K562 (cell line): ENCODE data around the gene UNC80. TPM values are rescaled to one million over a fixed set of nuclear protein-coding genes. Genes with fewer than 3 reads are reported as not detected.

ENCODE experiments used
- ATAC-seq: fragments of 200-7000 bp; cut with Tn5 transposase; 3 replicates; pipeline ENCODE4 v1.9.1; 2020; ENCODE audit warnings: moderate library complexity
- BruUV-seq: library from RNA; stranded (reverse); fragments of 400-500 nt; replicated peaks from 2 replicates; lab custom pipeline; 2021; lab: Mats Ljungman, UMichigan
- CTCF ChIA-PET: fragments of 300-600 bp; formaldehyde crosslinking; extraction: SDS; loops from one replicate; lab custom pipeline; 2021; ENCODE audit warnings: low intra/inter-chr PET ratio; lab: Yijun Ruan, JAX
- POLR2A ChIA-PET: fragments of 300-600, 350-650 bp; sonication (Branson Sonifier 250); formaldehyde crosslinking; extraction: SDS; loops from one replicate; lab custom pipeline; 2021; ENCODE audit warnings: antibody characterized with exemption, inconsistent platforms; lab: Yijun Ruan, JAX
- DNase-seq, 4 experiments: peaks; one replicate each; pipeline versions ENCODE4 v3.0.0 to v3.0.0-alpha.2; 2011 to 2018; ENCODE audit warnings: low spot score in 3 of 4, mixed read lengths in 3 of 4; ENCODE audit errors: extremely low read depth in 1 of 4
- FAIRE-seq: peaks from 2 replicates; lab custom pipeline; 2011; peaks lifted over from hg19 to GRCh38; lab: Jason Lieb, UNC
- H2AFZ ChIP-seq: 2 replicates; pipeline ENCODE4 v1.6.0; 2011; ENCODE audit warnings: low read depth, low read length, control low read depth, inconsistent platforms
- H3K27ac ChIP-seq: fragments of 200-600 bp; 3 replicates; pipeline ENCODE4 v1.8.0; 2011; ENCODE audit warnings: low read depth, mild to moderate bottlenecking, control low read depth, inconsistent platforms, low read length, moderate library complexity, mixed read lengths; ENCODE audit errors: extremely low read depth
- H3K27me3 ChIP-seq, 2 experiments: fragments of 300-600 bp in 1 of 2; 2 replicates in 1 of 2; 3 replicates in 1 of 2; pipeline versions ENCODE4 v1.6.0 to v1.8.0; 2011; ENCODE audit warnings: inconsistent platforms in 2 of 2, low read length in 2 of 2, mild to moderate bottlenecking in 1 of 2, mixed read lengths in 1 of 2, moderate library complexity in 1 of 2; ENCODE audit not compliant: control insufficient read depth in 2 of 2, insufficient read depth in 2 of 2
- H3K36me3 ChIP-seq: fragments of 300-600 bp; 3 replicates; pipeline ENCODE4 v1.8.0; 2011; ENCODE audit warnings: mild to moderate bottlenecking, low read length, inconsistent platforms; ENCODE audit not compliant: control insufficient read depth, insufficient read depth
- H3K4me1 ChIP-seq, 2 experiments: fragments of 200-600 bp in 1 of 2; replicated peaks in 1 of 2; 2 replicates in 1 of 2; 3 replicates in 1 of 2; pipeline versions ENCODE4 v1.5.1 to v1.8.0; 2011; ENCODE audit warnings: inconsistent platforms in 2 of 2, low read length in 2 of 2, mild to moderate bottlenecking in 1 of 2, mixed read lengths in 1 of 2, moderate library complexity in 1 of 2; ENCODE audit not compliant: control insufficient read depth in 2 of 2, insufficient read depth in 2 of 2
- H3K4me2 ChIP-seq: 2 replicates; pipeline ENCODE4 v1.6.1; 2011; ENCODE audit warnings: low read length, control low read depth, inconsistent platforms, mixed read lengths; ENCODE audit not compliant: insufficient read depth
- H3K4me3 ChIP-seq: fragments of 200-600 bp; sonication (generic), shearing (Covaris generic); 2 replicates; pipeline ENCODE4 v1.5.1; 2016; ENCODE audit warnings: control low read depth, inconsistent platforms
- H3K79me2 ChIP-seq: fragments of 200-600 bp; 3 replicates; pipeline ENCODE4 v1.8.0; 2011; ENCODE audit warnings: low read length, inconsistent platforms; ENCODE audit not compliant: control insufficient read depth, insufficient read depth
- H3K9ac ChIP-seq, 2 experiments: 2 replicates each; pipeline versions ENCODE4 v1.6.0 to v1.6.1; 2011; ENCODE audit warnings: low read depth in 2 of 2, low read length in 2 of 2, control low read depth in 1 of 2, inconsistent platforms in 1 of 2, mild to moderate bottlenecking in 1 of 2, mixed read lengths in 1 of 2; ENCODE audit not compliant: insufficient read depth in 1 of 2
- H3K9me1 ChIP-seq: one replicate; pipeline ENCODE4 v1.6.0; 2011; ENCODE audit warnings: inconsistent platforms, mild to moderate bottlenecking, low read length, moderate library complexity; ENCODE audit not compliant: control insufficient read depth, insufficient read depth
- H3K9me3 ChIP-seq: replicated peaks from 2 replicates; pipeline ENCODE4 v1.5.1; 2011; ENCODE audit warnings: low read depth, low read length, inconsistent platforms; ENCODE audit not compliant: control insufficient read depth, insufficient read depth
- H4K20me1 ChIP-seq: replicated peaks from 2 replicates; pipeline ENCODE4 v1.6.1; 2011; ENCODE audit warnings: low read length, inconsistent platforms, mixed read lengths; ENCODE audit not compliant: control insufficient read depth, insufficient read depth
- ARNT ChIP-seq, 2 experiments: fragments of 450-650 bp; IDR thresholded peaks; 2 replicates each; pipeline ENCODE4 v1.6.1; 2016; ENCODE audit warnings: mild to moderate bottlenecking in 1 of 2
- CHAMP1 ChIP-seq: fragments of 450-650 bp; IDR thresholded peaks from 2 replicates; pipeline ENCODE4 v1.6.1; 2016; ENCODE audit warnings: mild to moderate bottlenecking
- LARP7 ChIP-seq: fragments of 450-650 bp; IDR thresholded peaks from 2 replicates; pipeline ENCODE4 v1.6.1; 2016
- PHB2 ChIP-seq: fragments of 450-650 bp; IDR thresholded peaks from 2 replicates; pipeline ENCODE4 v1.6.1; 2017; ENCODE audit warnings: low read depth
- POLR3G ChIP-seq: IDR thresholded peaks from 2 replicates; pipeline ENCODE4 v1.6.1; 2011; ENCODE audit not compliant: insufficient read length, insufficient replicate concordance; ENCODE audit errors: extremely low read depth
- ZNF197 ChIP-seq: fragments of 200-800 bp; sonication (Bioruptor generic); IDR thresholded peaks from 2 replicates; pipeline ENCODE4 v1.6.1; 2016; ENCODE audit warnings: low read depth, missing genetic modification characterization, missing compliant biosample characterization
- WGBS: fragments of 100-300 bp; shearing (Covaris generic); methylation state at CpG from one replicate; pipeline ENCODE4 v1.1.6; 2016; ENCODE audit warnings: low coverage, mixed read lengths; ENCODE audit not compliant: insufficient coverage; ENCODE audit errors: missing lambda C conversion rate; 5-methylcytosine and 5-hydroxymethylcytosine counted together
- in situ Hi-C: fragments of 300-500 bp; cut with MboI; formaldehyde crosslinking; loops from 4 replicates; pipeline ENCODE4 v1.15.0; 2018; ENCODE audit warnings: inconsistent platforms, mixed read lengths
- intact Hi-C: fragments of 100-400 bp; cut with micrococcal nuclease; formaldehyde crosslinking; loops from 2 replicates; pipeline ENCODE4 v1.14.2; 2022
- polyA plus RNA-seq, 8 experiments: library from polyadenylated mRNA; depleted of rRNA in 4 of 8; stranded (reverse) in 5 of 8; unstranded in 3 of 8; fragments of >200 nt; fragmentation: Nextera tagmentation in 2 of 8; fragmentation: Illumina TruSeq in 1 of 8; extraction: Ambion mirVana in 2 of 8; extraction: Trizol in 1 of 8; gene quantifications; 2 replicates each; pipeline versions ENCODE4 v1.2.1 to v1.2.3, GENCODE V29; 2011 to 2014; ENCODE audit warnings: inconsistent platforms in 1 of 8, missing spikeins in 1 of 8
- total RNA-seq, 7 experiments: library from RNA; depleted of rRNA in 6 of 7; stranded (reverse); fragments of >200 nt in 6 of 7; fragmentation: Illumina TruSeq in 2 of 7; extraction: Trizol in 2 of 7; gene quantifications; 2 replicates each; pipeline versions ENCODE4 v1.2.1 to v1.2.3, GENCODE V29; 2011 to 2021; ENCODE audit warnings: low replicate concordance in 1 of 7

The UNC80 gene
- total and polyA plus RNA-seq, 9 of the 15 experiments (the other 6 are each of a cell fraction or from before 2014, with no cell fraction given): under 0.01 to 0.04 (median 0.01) TPM; not detected in 5

GRCh38 chr2:209938906-209939305 is 167.3 kb downstream of the UNC80 start (continued):
- TF ChIP-seq POLR3G (no peak), ARNT (IDR thresholded peaks at IDR 0.05) (no peak)

- TF ChIP-seq PHB2 (no peak), LARP7 (no peak), CHAMP1 (no peak), ZNF197 (CRISPR knock-in tag) (no peak)
- FAIRE-seq (no peak), DNase-seq (no peak), ATAC-seq (no peak)
- H3K27ac ChIP-seq: no peak overlapping the region
- H3K27me3 ChIP-seq: no peaks in the 10 kb centered on the region
- WGBS: 0% methylated on average over 6 of the region's 6 CpGs
- no peaks in the 10 kb centered on the region for H4K20me1 ChIP-seq
- no peaks in the 10 kb centered on the region for H3K4me1 ChIP-seq
- POLR2A ChIA-PET: no interaction called here
- CTCF ChIA-PET: no interaction called here
- H3K9ac ChIP-seq: no peak overlapping the region
- intact Hi-C loops: no loop called here
- no peaks in the 10 kb centered on the region for H3K36me3 ChIP-seq
- H2AFZ ChIP-seq: no peak overlapping the region
- H3K79me2 ChIP-seq: no peaks in the 10 kb centered on the region
- H3K4me2 ChIP-seq: no peak overlapping the region
- no peaks in the 10 kb centered on the region for H3K9me3 ChIP-seq
- no peak overlapping the region for H3K4me3 ChIP-seq
- in situ Hi-C loops: no loop called here
- BruUV-seq: no TSS peak
- H3K9me1 ChIP-seq: no peaks in the 10 kb centered on the region
Measured at GRCh38 chr2:209940936-209941335, 169.3 kb downstream of the UNC80 start.
